ENCODE results near the gene LSG1.
"Not testable (repeated sequence)": the region's sequence is repeated elsewhere in the genome, so short reads cannot be mapped to it uniquely, and the experiment has no call there.

Gene LSG1

GRCh38 chr3:194615226-194615625 lies 56.8 kb downstream of the LSG1 start:
- no peak for DNase-seq

- no peak for DNase-seq
Observed at GRCh38 chr3:194612221-194612620, 59.8 kb downstream of the LSG1 start.

- no peak for DNase-seq
Observed at GRCh38 chr3:194610689-194611088, 61.3 kb downstream of the LSG1 start.

GRCh38 chr3:194609601-194610000 lies 62.4 kb downstream of the LSG1 start:
- DNase-seq, result no peak

- no peak for DNase-seq
Observed at GRCh38 chr3:194608981-194609380, 63.0 kb downstream of the LSG1 start.

- DNase-seq, result no peak
Observed at GRCh38 chr3:194607592-194608389, 64.2 kb downstream of the LSG1 start.

- DNase-seq, result no peak
Observed at GRCh38 chr3:194606941-194607340, 65.0 kb downstream of the LSG1 start.

- no peak for DNase-seq
Observed at GRCh38 chr3:194606163-194606562, 65.8 kb downstream of the LSG1 start.

- DNase-seq, result not testable (repeated sequence)
Observed at GRCh38 chr3:194605314-194605713, 66.7 kb downstream of the LSG1 start.

GRCh38 chr3:194604837-194605236 lies 67.2 kb downstream of the LSG1 start:
- DNase-seq, result no peak

- DNase-seq, result no peak
Observed at GRCh38 chr3:194604126-194604525, 67.9 kb downstream of the LSG1 start.

- no peak for DNase-seq
Observed at GRCh38 chr3:194602669-194603171, 69.3 kb downstream of the LSG1 start.

GRCh38 chr3:194598771-194599557 lies 73.0 kb downstream of the LSG1 start:
- no peak for DNase-seq

GRCh38 chr3:194596906-194597305 lies 75.1 kb downstream of the LSG1 start:
- DNase-seq, result no peak

- no peak for DNase-seq
Observed at GRCh38 chr3:194592798-194593752, 78.9 kb downstream of the LSG1 start.
